RKO (cell line): ENCODE results near the gene WFDC9.
"Not testable (repeated sequence)": the region's sequence is repeated elsewhere in the genome, so short reads cannot be mapped to it uniquely, and the experiment has no call there.

Experiments
- DNase-seq: peaks from one replicate; pipeline ENCODE4 v3.0.0-alpha.2; 2016; ENCODE audit warnings: low spot score

The WFDC9 gene

GRCh38 chr20:45631184-45631583 is at the start of gene WFDC9:
Gene WFDC9, minus strand, starts transcription at chr20:45631284. Its CDS starts 21,103 bp downstream, at chr20:45610181.
- DNase-seq: no peak

- DNase-seq: no peak
Measured at GRCh38 chr20:45679650-45680049, 48.6 kb upstream of the WFDC9 start.

- DNase-seq: no peak
Measured at GRCh38 chr20:45672765-45673164, 41.7 kb upstream of the WFDC9 start.

- DNase-seq: no peak
Measured at GRCh38 chr20:45670139-45670538, 39.1 kb upstream of the WFDC9 start, which contains the start of gene WFDC11. Gene WFDC11, minus strand, starts transcription at chr20:45670239. Its CDS starts 19,639 bp downstream, at chr20:45650600.

- not testable (repeated sequence) for DNase-seq
Measured at GRCh38 chr20:45657038-45657437, 26.0 kb upstream of the WFDC9 start.

GRCh38 chr20:45651726-45652125 is 20.6 kb upstream of the WFDC9 start:
- not testable (repeated sequence) for DNase-seq

- no peak for DNase-seq
Measured at GRCh38 chr20:45649312-45649863, 18.3 kb upstream of the WFDC9 start.

- DNase-seq: no peak
Measured at GRCh38 chr20:45647441-45648050, 16.5 kb upstream of the WFDC9 start.

GRCh38 chr20:45646875-45647274 is 15.8 kb upstream of the WFDC9 start:
- DNase-seq: no peak

GRCh38 chr20:45645869-45646268 is 14.8 kb upstream of the WFDC9 start:
- not testable (repeated sequence) for DNase-seq

GRCh38 chr20:45641076-45641475 is 10.0 kb upstream of the WFDC9 start:
- DNase-seq: not testable (repeated sequence)

- no peak for DNase-seq
Measured at GRCh38 chr20:45639687-45640086, 8.6 kb upstream of the WFDC9 start.

GRCh38 chr20:45636513-45636912 is 5.4 kb upstream of the WFDC9 start:
- DNase-seq: no peak

GRCh38 chr20:45630371-45630770 is 713 bp downstream of the WFDC9 start:
- no peak for DNase-seq

- DNase-seq: peak; percentile 85
Measured at GRCh38 chr20:45629496-45630100, 1.5 kb downstream of the WFDC9 start, which contains the start of gene WFDC10A. Gene WFDC10A, plus strand, starts transcription at chr20:45629739. Its CDS starts 75 bp downstream, at chr20:45629814.

- DNase-seq: no peak
Measured at GRCh38 chr20:45626540-45626939, 4.5 kb downstream of the WFDC9 start.

- DNase-seq: no peak
Measured at GRCh38 chr20:45621593-45621992, 9.5 kb downstream of the WFDC9 start.

GRCh38 chr20:45617591-45617990 is 13.5 kb downstream of the WFDC9 start:
- DNase-seq: no peak

- DNase-seq: no peak
Measured at GRCh38 chr20:45612314-45612713, 18.8 kb downstream of the WFDC9 start.

- DNase-seq: no peak
Measured at GRCh38 chr20:45611054-45611453, 20.0 kb downstream of the WFDC9 start.

GRCh38 chr20:45607810-45608209 is 23.3 kb downstream of the WFDC9 start:
- DNase-seq: no peak

GRCh38 chr20:45595235-45595634 is 35.8 kb downstream of the WFDC9 start:
- DNase-seq: no peak

GRCh38 chr20:45593498-45593897 is 37.6 kb downstream of the WFDC9 start:
- no peak for DNase-seq
